Endometrial microvascular endothelial cells (primary cell): ENCODE measurements around the gene GTPBP1. TPM values are rescaled to one million over a fixed set of nuclear protein-coding genes. Genes with fewer than 3 reads are reported as not detected.

Experiments used
- in situ Hi-C: cut with HindIII; loops from 2 replicates; pipeline ENCODE4 v1.10.0; 2017; ENCODE audit warnings: low sequenced_read_pairs, low pct_unique_long_range_greater_than_20kb; ENCODE audit errors: inconsistent ontology term
- total RNA-seq: library from RNA; depleted of rRNA; stranded (reverse); fragments of >200 nt; gene quantifications from one replicate; pipeline ENCODE4 v1.2.3, GENCODE V29; 2015; ENCODE audit errors: inconsistent ontology term

The GTPBP1 gene
- total RNA-seq, 1 donor from 2014 or later, result 34.1 TPM

DNA sequence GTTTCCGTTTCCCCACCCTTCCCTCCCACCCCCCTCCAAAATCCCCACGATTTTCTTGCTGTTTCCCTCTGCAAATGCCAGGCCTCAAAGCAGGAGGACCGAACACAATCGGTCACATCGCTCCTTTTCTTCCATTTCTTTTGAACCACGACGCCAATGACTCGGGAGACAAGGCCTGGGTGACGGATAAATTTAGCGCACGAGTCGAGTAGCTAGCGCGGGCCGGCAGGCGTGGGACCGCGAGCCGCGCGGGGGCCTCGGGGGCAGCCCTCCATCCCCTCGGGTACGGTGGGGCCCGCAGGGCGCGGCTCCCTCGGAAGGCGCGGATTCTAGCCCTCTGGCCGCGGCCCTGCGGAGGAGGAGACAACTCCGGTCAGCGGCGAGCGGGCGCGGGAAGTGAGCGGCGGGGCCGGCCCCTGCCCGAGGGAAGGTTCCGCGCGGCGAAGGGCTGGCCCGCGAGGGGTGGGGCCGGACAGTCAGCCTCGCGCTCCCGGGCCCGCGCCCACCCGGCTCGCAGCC lies 5.4 kb upstream of the GTPBP1 start:
- in situ Hi-C loops, result no loop called here

GRCh38 chr22:38700789-38701628 lies 4.7 kb upstream of the GTPBP1 start, which contains the start of gene JOSD1:
Gene JOSD1 (minus strand): TSS chr22:38700943. CDS start chr22:38699987, 956 bp downstream.
- in situ Hi-C loops, result no loop called here

DNA sequence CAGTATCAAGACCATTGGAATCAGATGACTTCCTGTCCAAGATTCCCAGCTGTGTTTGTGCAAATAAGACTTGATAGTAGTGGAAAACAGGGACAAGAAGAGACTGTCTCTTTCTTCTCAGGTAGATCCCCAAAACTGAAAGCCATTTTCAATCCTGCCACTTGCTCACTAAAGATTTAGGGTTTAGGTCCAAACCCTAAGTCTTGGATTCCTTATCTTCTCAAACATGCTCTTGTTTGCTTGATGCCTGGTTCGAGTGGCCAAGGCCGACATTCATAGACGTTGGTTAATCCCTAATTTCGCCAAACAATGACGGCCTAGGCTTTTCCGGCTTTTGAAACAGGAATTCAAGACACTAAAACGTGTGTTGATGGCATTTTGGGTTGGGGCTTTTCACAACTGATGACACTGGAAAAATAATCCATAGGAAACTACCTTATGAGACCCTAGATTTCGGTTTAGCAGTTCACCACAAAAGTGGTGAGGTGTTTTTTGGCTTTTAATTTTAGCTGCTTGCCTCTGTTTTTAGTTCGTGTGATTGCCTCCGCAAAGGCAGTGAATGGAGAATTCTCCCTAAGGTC lies 1.0 kb upstream of the GTPBP1 start:
- in situ Hi-C loops, result no loop called here

- in situ Hi-C loops, result no loop called here
Measured at GRCh38 chr22:38706101-38706900, 557 bp downstream of the GTPBP1 start.

GRCh38 chr22:38706901-38707195 lies 1.1 kb downstream of the GTPBP1 start:
- in situ Hi-C loops, result no loop called here

GRCh38 chr22:38707346-38707745 lies 1.6 kb downstream of the GTPBP1 start:
- in situ Hi-C loops, result no loop called here

GRCh38 chr22:38707984-38708383 lies 2.2 kb downstream of the GTPBP1 start:
- in situ Hi-C loops, result no loop called here

- in situ Hi-C loops, result no loop called here
Measured at GRCh38 chr22:38709306-38709705, 3.6 kb downstream of the GTPBP1 start.

- in situ Hi-C loops, result no loop called here
Measured at GRCh38 chr22:38710351-38710750, 4.6 kb downstream of the GTPBP1 start.

DNA sequence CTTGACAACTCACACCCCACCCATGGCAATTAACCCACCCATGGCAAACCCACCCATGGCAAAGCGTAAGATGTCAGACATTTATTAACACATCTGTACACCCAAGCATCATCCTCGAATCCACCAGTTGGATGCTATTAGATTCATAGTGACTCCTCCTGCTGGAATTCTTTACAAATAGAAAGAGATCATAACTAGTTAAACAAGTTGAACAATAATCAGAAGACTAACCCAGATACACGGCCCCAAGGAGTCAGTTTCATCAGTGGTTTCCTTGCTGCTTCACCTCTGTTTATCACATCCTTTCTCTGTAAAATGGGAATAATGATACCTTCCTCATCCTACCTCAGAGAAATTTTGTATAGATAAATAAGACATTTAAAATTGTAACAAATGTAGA lies 5.1 kb downstream of the GTPBP1 start:
- in situ Hi-C loops, result no loop called here

DNA sequence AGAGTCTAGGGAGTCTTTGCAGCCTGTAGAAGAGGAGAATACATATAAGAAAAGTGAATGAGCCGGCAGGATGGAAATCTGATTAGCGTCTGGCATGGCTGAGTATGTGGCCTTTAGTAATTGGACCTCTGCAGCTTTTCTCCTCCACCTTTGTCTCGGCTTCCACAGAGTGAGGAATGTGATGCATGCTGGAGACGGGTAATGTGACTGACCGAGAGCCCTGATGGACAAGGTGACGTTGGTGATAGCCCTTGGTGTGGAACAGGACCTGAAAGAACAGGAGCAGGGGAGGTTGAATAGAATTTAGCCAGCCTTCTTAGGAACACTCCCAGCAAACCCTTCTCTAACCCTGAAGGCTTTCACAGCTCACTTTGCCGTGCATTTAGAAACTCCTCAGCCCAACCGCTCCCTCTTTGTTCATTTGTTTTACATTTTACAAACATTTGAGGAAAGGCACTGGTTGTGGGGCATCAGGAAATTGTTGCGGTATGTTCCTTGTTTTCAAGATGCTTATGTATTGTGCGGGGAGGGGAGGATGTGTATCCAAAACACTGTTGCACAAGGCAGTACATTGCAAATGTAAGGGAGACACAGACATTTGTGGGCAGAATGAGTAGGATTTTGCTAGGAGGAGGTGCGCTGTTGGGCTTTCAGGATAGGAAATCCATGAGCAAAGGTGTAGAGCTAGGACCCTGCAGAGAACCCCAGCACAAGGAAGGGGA lies 6.9 kb downstream of the GTPBP1 start:
- in situ Hi-C loops, result no loop called here

- in situ Hi-C loops, result no loop called here
Measured at GRCh38 chr22:38713921-38714320, 8.2 kb downstream of the GTPBP1 start.

GRCh38 chr22:38715176-38715764 lies 9.5 kb downstream of the GTPBP1 start:
- in situ Hi-C loops, result no loop called here

DNA sequence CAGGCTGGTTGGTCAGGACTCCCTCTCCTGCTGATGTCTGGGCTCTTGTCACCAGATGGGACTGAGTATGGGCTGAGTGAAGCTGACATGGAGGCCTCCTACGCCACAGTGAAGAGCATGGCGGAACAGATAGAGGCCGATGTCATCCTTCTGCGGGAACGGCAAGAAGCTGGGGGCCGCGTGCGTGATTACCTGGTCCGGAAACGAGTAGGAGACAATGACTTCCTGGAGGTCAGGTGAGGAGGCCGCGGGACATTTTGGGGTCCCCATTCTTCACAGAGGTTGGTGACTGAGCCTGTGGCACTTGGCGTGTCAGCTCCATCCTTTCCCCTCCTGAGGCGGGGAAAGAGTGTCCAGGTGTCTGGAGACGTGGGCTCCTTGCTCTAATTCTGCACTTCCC lies 10.1 kb downstream of the GTPBP1 start:
- in situ Hi-C loops, result no loop called here

DNA sequence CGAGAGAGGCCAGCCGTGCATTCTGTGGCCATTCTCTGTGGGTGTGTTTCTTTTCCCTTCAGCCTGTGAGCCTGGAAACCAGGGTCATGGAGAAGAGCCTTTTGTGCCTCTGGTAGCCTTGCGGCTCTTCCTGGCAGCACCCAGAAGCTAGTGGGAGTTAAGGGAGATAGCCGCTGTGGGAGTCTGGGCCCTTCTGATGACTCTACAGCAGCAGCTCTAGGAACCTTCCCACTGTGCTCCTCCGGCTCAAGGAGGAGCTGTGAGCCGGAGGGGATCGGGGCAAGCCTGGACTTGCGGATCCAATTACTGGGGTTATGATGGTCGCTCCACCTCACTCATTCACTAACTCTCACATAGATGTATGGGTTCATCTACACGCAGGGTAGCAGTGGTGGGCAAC lies 10.5 kb downstream of the GTPBP1 start:
- in situ Hi-C loops, result no loop called here

DNA sequence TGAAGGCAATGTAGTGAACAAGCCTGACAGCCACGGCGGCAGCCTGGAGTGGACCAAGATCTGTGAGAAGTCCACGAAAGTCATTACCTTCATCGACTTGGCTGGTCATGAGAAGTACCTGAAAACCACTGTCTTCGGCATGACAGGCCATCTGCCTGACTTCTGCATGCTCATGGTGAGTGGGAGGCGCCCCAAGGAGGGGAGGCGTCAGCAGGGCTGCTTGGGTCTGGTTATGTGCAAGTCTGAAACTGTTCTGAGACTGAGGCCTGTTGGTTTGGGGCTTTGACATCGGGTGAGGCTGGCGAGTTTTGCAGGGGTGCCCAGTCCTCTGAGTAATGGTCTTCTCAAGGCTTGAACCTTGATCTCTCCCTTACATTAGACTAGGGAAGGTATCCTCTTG lies 11.1 kb downstream of the GTPBP1 start:
- in situ Hi-C loops, result no loop called here

GRCh38 chr22:38717244-38717643 lies 11.5 kb downstream of the GTPBP1 start:
- in situ Hi-C loops, result no loop called here

DNA sequence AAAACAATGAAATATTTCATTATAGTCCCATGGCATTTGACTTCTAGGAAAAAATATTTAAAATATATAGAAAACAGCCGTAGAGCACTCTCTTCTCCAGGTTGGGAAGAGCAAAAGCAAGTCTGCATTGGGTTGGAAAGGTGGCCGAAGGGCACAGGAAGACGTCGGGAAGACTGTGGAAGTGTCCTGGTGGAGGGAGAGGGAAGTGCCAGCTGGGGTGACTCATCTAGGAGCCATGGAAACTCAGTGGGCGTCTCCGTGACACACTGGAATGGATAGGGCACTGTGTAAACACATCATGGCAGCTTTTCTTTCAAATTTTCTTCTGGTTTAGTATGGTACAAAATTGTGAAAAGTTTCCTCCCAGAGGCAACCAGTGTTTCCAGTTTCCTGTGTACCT lies 12.7 kb downstream of the GTPBP1 start:
- in situ Hi-C loops, result no loop called here

DNA sequence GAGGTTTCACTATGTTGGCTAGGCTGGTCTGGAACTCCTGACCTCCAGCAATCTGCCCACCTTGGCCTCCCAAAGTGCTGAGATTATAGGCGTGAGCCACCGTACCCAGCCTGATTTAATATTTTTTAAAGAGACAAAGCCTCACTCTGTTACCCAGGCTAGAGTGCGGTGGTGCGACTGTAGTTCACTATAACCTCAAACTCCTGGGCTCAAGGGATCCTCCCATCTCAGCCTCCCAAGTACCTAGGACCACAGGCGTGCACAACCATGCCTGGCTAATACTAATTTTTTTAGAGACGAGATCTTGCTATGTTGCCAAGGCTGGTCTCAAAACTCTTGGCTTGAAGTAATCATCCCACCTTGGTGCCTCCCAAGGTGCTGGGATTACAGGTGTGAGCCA lies 13.5 kb downstream of the GTPBP1 start:
- in situ Hi-C loops, result no loop called here
